A549 (cell line): ENCODE data around the gene EP400. TPM values are rescaled to one million over a fixed set of nuclear protein-coding genes. Genes with fewer than 3 reads are reported as not detected.

ENCODE experiments used
- ATAC-seq, 2 experiments: fragments of 200-7000 bp in 1 of 2; fragments of >200 bp in 1 of 2; cut with Nextera tagmentation in 1 of 2; cut with Tn5 transposase in 1 of 2; 3 replicates each; pipeline versions ENCODE4 v1.8.0 to v1.9.1; 2018 to 2020; ENCODE audit warnings: mild to moderate bottlenecking in 1 of 2, moderate library complexity in 1 of 2
- CTCF ChIA-PET: fragments of 300-600 bp; sonication (Branson Sonifier 250); formaldehyde crosslinking; extraction: SDS; loops from one replicate; lab custom pipeline; 2021; ENCODE audit warnings: antibody characterized with exemption, inconsistent platforms; lab: Yijun Ruan, JAX
- POLR2A ChIA-PET: fragments of 350-600 bp; formaldehyde crosslinking; extraction: SDS; loops from one replicate; lab custom pipeline; 2021; ENCODE audit warnings: antibody characterized with exemption, inconsistent platforms; lab: Yijun Ruan, JAX
- DNase-seq, 2 experiments: peaks; one replicate each; pipeline versions ENCODE4 v3.0.0 to v3.0.0-alpha.2; 2011 to 2016; ENCODE audit warnings: low read depth in 1 of 2, low spot score in 1 of 2
- FAIRE-seq: peaks from 2 replicates; lab custom pipeline; 2011; peaks lifted over from hg19 to GRCh38; lab: Jason Lieb, UNC
- H3K27ac ChIP-seq, 2 experiments: fragments of >200 bp; sonication (Bioruptor Twin); formaldehyde crosslinking; 3 replicates each; pipeline ENCODE4 v1.5.1; 2016 to 2017
- H3K4me1 ChIP-seq: fragments of >200 bp; sonication (Bioruptor Twin); formaldehyde crosslinking; 3 replicates; pipeline ENCODE4 v1.6.1; 2016
- H3K4me2 ChIP-seq: fragments of >200 bp; sonication (Bioruptor Twin); formaldehyde crosslinking; 3 replicates; pipeline ENCODE4 v1.6.1; 2016
- H3K4me3 ChIP-seq: fragments of >200 bp; sonication (Bioruptor Twin); formaldehyde crosslinking; 3 replicates; pipeline ENCODE4 v1.5.1; 2016
- H3K9me3 ChIP-seq: fragments of >200 bp; sonication (Bioruptor Twin); formaldehyde crosslinking; 3 replicates; pipeline ENCODE4 v1.6.1; 2016
- CBX8 ChIP-seq: fragments of 200-600 bp; sonication (generic); IDR thresholded peaks from 2 replicates; pipeline ENCODE4 v1.6.1; 2016
- CHD4 ChIP-seq: fragments of 200-600 bp; sonication (generic); IDR thresholded peaks from 2 replicates; pipeline ENCODE4 v1.6.1; 2016; ENCODE audit warnings: antibody characterized with exemption, mild to moderate bottlenecking, borderline replicate concordance
- E2F6 ChIP-seq: IDR thresholded peaks from 2 replicates; pipeline ENCODE4 v1.6.1; 2012; ENCODE audit warnings: low read depth, borderline replicate concordance
- ELK1 ChIP-seq: fragments of 150-350 bp; IDR thresholded peaks from 2 replicates; pipeline ENCODE4 v1.6.1; 2014; ENCODE audit warnings: low read depth, mild to moderate bottlenecking, low read length
- ESRRA ChIP-seq: fragments of 150-350 bp; IDR thresholded peaks from 2 replicates; pipeline ENCODE4 v1.6.1; 2014; ENCODE audit warnings: mild to moderate bottlenecking, low read length, borderline replicate concordance
- FOSL2 ChIP-seq, 2 experiments: fragments of 450-650 bp in 1 of 2; fragments of >200 bp in 1 of 2; sonication (Bioruptor Twin) in 1 of 2; formaldehyde crosslinking; IDR thresholded peaks; 2 replicates each; pipeline versions ENCODE4 v1.5.0 to v1.6.1; 2016 to 2020; ENCODE audit warnings: mild to moderate bottlenecking in 1 of 2, moderate library complexity in 1 of 2
- GATA3 ChIP-seq: IDR thresholded peaks from 2 replicates; pipeline ENCODE4 v1.6.1; 2012; ENCODE audit warnings: borderline replicate concordance
- HDAC2 ChIP-seq: fragments of 200-600 bp; sonication (generic); IDR thresholded peaks from 2 replicates; pipeline ENCODE4 v1.6.1; 2016
- HMGXB4 ChIP-seq: fragments of 250-450 bp; sonication (Bioruptor Pico); IDR thresholded peaks from 2 replicates; pipeline ENCODE4 v1.5.0; 2021; ENCODE audit warnings: mild to moderate bottlenecking, moderate library complexity, borderline replicate concordance
- HOXA7 ChIP-seq: fragments of 250-450 bp; sonication (Bioruptor Pico); IDR thresholded peaks from 2 replicates; pipeline ENCODE4 v1.5.0; 2020; ENCODE audit warnings: mild to moderate bottlenecking, moderate library complexity
- HOXB13 ChIP-seq: fragments of 250-450 bp; sonication (Bioruptor Pico); IDR thresholded peaks from 2 replicates; pipeline ENCODE4 v1.5.0; 2020; ENCODE audit warnings: low read depth, mild to moderate bottlenecking, moderate library complexity
- JUNB ChIP-seq: fragments of >200 bp; sonication (Bioruptor Twin); formaldehyde crosslinking; IDR thresholded peaks from 2 replicates; pipeline ENCODE4 v1.6.1; 2016
- KDM5A ChIP-seq: fragments of 200-600 bp; sonication (generic); IDR thresholded peaks from 2 replicates; pipeline ENCODE4 v1.6.1; 2016; ENCODE audit warnings: antibody characterized with exemption, mild to moderate bottlenecking
- MAZ ChIP-seq: fragments of 150-350 bp; IDR thresholded peaks from 2 replicates; pipeline ENCODE4 v1.6.1; 2014; ENCODE audit warnings: antibody characterized with exemption, low read depth, low read length, borderline replicate concordance
- MYC ChIP-seq: IDR thresholded peaks from 2 replicates; pipeline ENCODE4 v1.6.1; 2012; ENCODE audit warnings: mild to moderate bottlenecking, inconsistent platforms, low read length, improper control_type of control experiment, borderline replicate concordance
- NFE2L2 ChIP-seq: fragments of 150-350 bp; conservative IDR thresholded peaks from 2 replicates; pipeline ENCODE4 v1.6.1; 2014; ENCODE audit warnings: low read length
- NPAS2 ChIP-seq: fragments of 250-450 bp; sonication (Bioruptor Pico); IDR thresholded peaks from 2 replicates; pipeline ENCODE4 v1.8.0; 2022; ENCODE audit warnings: mild to moderate bottlenecking, moderate library complexity, borderline replicate concordance
- NR3C1 ChIP-seq: fragments of >200 bp; sonication (Bioruptor Twin); formaldehyde crosslinking; IDR thresholded peaks from 3 replicates; pipeline ENCODE4 v1.6.1; 2017
- POLR2A ChIP-seq: IDR thresholded peaks from 2 replicates; pipeline ENCODE4 v1.6.1; 2012; ENCODE audit warnings: mild to moderate bottlenecking, low read length
- RCOR1 ChIP-seq: fragments of 150-350 bp; IDR thresholded peaks from 2 replicates; pipeline ENCODE4 v1.6.1; 2014; ENCODE audit warnings: antibody characterized with exemption, low read length, low read depth
- REST ChIP-seq: fragments of 200-600 bp; sonication (generic); IDR thresholded peaks from 2 replicates; pipeline ENCODE4 v1.6.1; 2016; ENCODE audit warnings: antibody characterized with exemption, mild to moderate bottlenecking, moderate library complexity
- RFX5 ChIP-seq: fragments of 450-650 bp; IDR thresholded peaks from 2 replicates; pipeline ENCODE4 v1.7.1; 2014; ENCODE audit warnings: antibody characterized with exemption, mild to moderate bottlenecking, moderate library complexity
- SMC3 ChIP-seq: fragments of >200 bp; sonication (Bioruptor Twin); formaldehyde crosslinking; IDR thresholded peaks from 3 replicates; pipeline ENCODE4 v1.6.1; 2018; ENCODE audit warnings: inconsistent platforms
- TFCP2L1 ChIP-seq: fragments of 250-450 bp; sonication (Bioruptor Pico); IDR thresholded peaks from 2 replicates; pipeline ENCODE4 v1.5.0; 2021; ENCODE audit warnings: mild to moderate bottlenecking
- TP53 ChIP-seq: fragments of 250-450 bp; sonication (Bioruptor Pico); IDR thresholded peaks from 2 replicates; pipeline ENCODE4 v1.5.0; 2021; ENCODE audit warnings: mild to moderate bottlenecking, moderate library complexity
- ZFP36 ChIP-seq: fragments of 450-650 bp; IDR thresholded peaks from 2 replicates; pipeline ENCODE4 v1.6.1; 2014; ENCODE audit warnings: borderline replicate concordance; ENCODE audit not compliant: partially characterized antibody
- WGBS: methylation state at CpG from one replicate; pipeline ENCODE4 v1.1.6; 2017; ENCODE audit errors: missing lambda C conversion rate; 5-methylcytosine and 5-hydroxymethylcytosine counted together
- polyA plus RNA-seq, 4 experiments: library from polyadenylated mRNA; depleted of rRNA in 3 of 4; stranded (reverse); fragments of >200 nt; fragmentation: RNase III in 1 of 4; extraction: RNeasy Plus Mini Kit Qiagen cat#74134 plus additional on column Dnase treatment in 1 of 4; gene quantifications; 2 replicates in 3 of 4; 3 replicates in 1 of 4; pipeline ENCODE4 v1.2.3, GENCODE V29; 2011 to 2017

Gene EP400
- polyA plus RNA-seq, 2 of the 4 experiments (the other 2 are of a cell fraction), result 9.7 to 15.2 TPM

- TF ChIP-seq ZFP36, result no peak
- TF ChIP-seq MAZ, result no peak
- no peak for TF ChIP-seq JUNB
- TF ChIP-seq NFE2L2, result no peak
- TF ChIP-seq FOSL2 (IDR thresholded peaks at IDR 0.05), result no peak
- no peak for TF ChIP-seq FOSL2 (CRISPR knock-in tag; IDR thresholded peaks at IDR 0.05)
- TF ChIP-seq NR3C1, result no peak
- no peak for TF ChIP-seq TP53 (CRISPR knock-in tag)
- TF ChIP-seq HDAC2, result no peak
- TF ChIP-seq E2F6, result no peak
- no peak for TF ChIP-seq ELK1
- no peak for TF ChIP-seq NPAS2 (CRISPR knock-in tag)
- no peak for TF ChIP-seq POLR2A
- TF ChIP-seq RFX5, result no peak
- TF ChIP-seq MYC, result no peak
- TF ChIP-seq CHD4, result no peak
- TF ChIP-seq SMC3, result no peak
- TF ChIP-seq CBX8, result no peak
- TF ChIP-seq RCOR1, result no peak
- Histone ChIP-seq H3K4me3 (no peak overlapping the region), H3K4me2 (no peak overlapping the region), H3K4me1 (no peaks in the 10 kb centered on the region), H3K9me3 (peaks cover 4% of the 10 kb centered on the region; the same call in 1 of the 3 replicates), H3K27ac (no peak overlapping the region)
- ATAC-seq (no peak), DNase-seq (no peak), FAIRE-seq (no peak)
- ChIA-PET POLR2A (interaction anchor here (0.5 kb wide), 1 partner anchor 12 kb away, joined by 6 read pairs; no protein-coding TSS in a partner anchor), CTCF (no interaction called here)
- WGBS, result 93% methylated on average over 19 of the region's 19 CpGs
These were observed 175.2 kb downstream of the EP400 start for GRCh38 chr12:132124766-132125425.

- 90% methylated on average over 12 of the region's 12 CpGs for WGBS
- POLR2A ChIA-PET, result no interaction called here
These were observed 176.0 kb downstream of the EP400 start for GRCh38 chr12:132125736-132126135.

GRCh38 chr12:132127041-132127440 is 177.3 kb downstream of the EP400 start:
- no peak overlapping the region for H3K4me2 ChIP-seq
- H3K27ac ChIP-seq, result no peak overlapping the region
- ChIA-PET CTCF (interaction anchor here (2.4 kb wide), 1 partner anchor 287 kb away, joined by 11 read pairs; no protein-coding TSS in a partner anchor), POLR2A (no interaction called here)
- peaks cover 4% of the 10 kb centered on the region; the same call in 1 of the 3 replicates for H3K9me3 ChIP-seq
- ATAC-seq (no peak), FAIRE-seq (no peak), DNase-seq (no peak)
- H3K4me3 ChIP-seq, result no peak overlapping the region
- 96% methylated on average over 8 of the region's 8 CpGs for WGBS
- H3K4me1 ChIP-seq, result no peaks in the 10 kb centered on the region
- TF ChIP-seq SMC3 (no peak), HMGXB4 (CRISPR knock-in tag) (no peak), REST (no peak), KDM5A (no peak), NPAS2 (CRISPR knock-in tag) (no peak), POLR2A (no peak), TFCP2L1 (no peak)

More at GRCh38 chr12:132125736-132126135, 176.0 kb downstream of the EP400 start:
- no peak for TF ChIP-seq GATA3
- no peak for TF ChIP-seq E2F6
- TF ChIP-seq NFE2L2, result no peak
- TF ChIP-seq ESRRA, result no peak
- no peak for TF ChIP-seq HOXA7 (CRISPR knock-in tag)
- no peak for TF ChIP-seq HOXB13 (CRISPR knock-in tag)
- TF ChIP-seq MAZ, result no peak
- H3K9me3 ChIP-seq, result peaks cover 4% of the 10 kb centered on the region; the same call in 1 of the 3 replicates
- no peaks in the 10 kb centered on the region for H3K4me1 ChIP-seq
- DNase-seq, result no peak
- FAIRE-seq, result no peak
- ATAC-seq, result no peak
- no peak overlapping the region for H3K27ac ChIP-seq
- H3K4me2 ChIP-seq, result no peak overlapping the region
- CTCF ChIA-PET, result interaction anchor here (1.1 to 2.4 kb wide), 2 partner anchors 289 to 435 kb away, joined by 3 to 11 read pairs; no protein-coding TSS in a partner anchor
- H3K4me3 ChIP-seq, result no peak overlapping the region
